Measurements from ENCODE around the gene DHRS1. TPM values are rescaled to one million over a fixed set of nuclear protein-coding genes. Genes with fewer than 3 reads are reported as not detected.

Gene DHRS1
- total and polyA plus RNA-seq, 3 experiments from 2014 or later = 9.3 to 34.8 (median 9.8) TPM

DNA sequence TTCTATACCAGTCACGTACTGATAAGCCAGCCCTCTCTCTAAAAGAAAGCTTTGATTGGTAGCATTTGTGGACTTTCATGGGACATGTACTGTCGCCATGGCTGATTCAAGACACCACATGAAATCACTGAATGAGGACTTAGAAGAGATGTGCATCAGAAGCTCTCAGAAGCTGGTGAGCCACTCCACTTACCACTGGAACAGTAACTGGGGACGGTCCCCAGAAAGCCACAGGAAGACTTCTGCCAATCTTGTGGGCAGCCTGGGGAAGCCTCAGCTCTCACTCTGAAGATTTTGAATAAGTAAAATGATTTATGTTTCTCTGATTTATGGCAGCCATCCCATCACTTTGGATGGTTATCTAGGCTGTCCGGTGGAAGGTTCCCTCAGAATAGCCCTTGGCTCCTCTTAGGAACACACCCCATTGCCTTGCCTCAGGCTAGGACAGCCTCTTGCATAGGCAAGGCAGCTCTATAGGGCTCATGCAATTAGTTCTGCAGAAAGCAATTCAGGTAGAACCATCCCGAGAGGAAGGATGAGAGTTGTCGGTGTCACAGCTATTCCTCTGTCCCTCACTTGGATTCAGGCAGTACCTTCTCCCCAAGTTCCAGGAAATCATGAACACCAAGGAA is 9.8 kb downstream of the DHRS1 start:
- peak overlapping the region in 3 of 8 donors; percentile 15 to 73 (median 50) for H3K27ac Mint-ChIP-seq
- no peak for DNase-seq
- no peaks in the 10 kb centered on the region for H3K9me3 Mint-ChIP-seq
- Histone ChIP-seq H3K4me3 (ENCODE audit: low read length) (no peak overlapping the region), H3K27me3 (ENCODE audit: insufficient read depth, low read length, poor library complexity, severe bottlenecking) (no peaks in the 10 kb centered on the region), H3K36me3 (ENCODE audit: insufficient read depth, low read length) (peaks cover 29% of the 10 kb centered on the region), H3K27ac (ENCODE audit: low read depth, low read length) (no peak overlapping the region), H3K9me3 (ENCODE audit: low read length) (no peaks in the 10 kb centered on the region), H3K4me1 (ENCODE audit: insufficient read depth, low read length) (no peaks in the 10 kb centered on the region)
- ChIA-PET POLR2A (no interaction called here), CTCF (interaction anchor here (1.1 to 4.5 kb wide), 4 partner anchors 10 to 45 kb away, joined by 3 to 33 read pairs (median 4); partner anchors contain the start of genes CIDEB, DHRS1, NOP9 and TINF2)
- H3K27me3 Mint-ChIP-seq = peaks cover 0 to 2% of the 10 kb centered on the region in 2 donors
- H3K36me3 Mint-ChIP-seq = peaks cover 0 to 48% (median 14%) of the 10 kb centered on the region in 3 donors
- peaks cover 0 to 15% (median 1%) of the 10 kb centered on the region in 3 donors for H3K4me1 Mint-ChIP-seq
- H3K4me3 Mint-ChIP-seq = no peak overlapping the region

DNA sequence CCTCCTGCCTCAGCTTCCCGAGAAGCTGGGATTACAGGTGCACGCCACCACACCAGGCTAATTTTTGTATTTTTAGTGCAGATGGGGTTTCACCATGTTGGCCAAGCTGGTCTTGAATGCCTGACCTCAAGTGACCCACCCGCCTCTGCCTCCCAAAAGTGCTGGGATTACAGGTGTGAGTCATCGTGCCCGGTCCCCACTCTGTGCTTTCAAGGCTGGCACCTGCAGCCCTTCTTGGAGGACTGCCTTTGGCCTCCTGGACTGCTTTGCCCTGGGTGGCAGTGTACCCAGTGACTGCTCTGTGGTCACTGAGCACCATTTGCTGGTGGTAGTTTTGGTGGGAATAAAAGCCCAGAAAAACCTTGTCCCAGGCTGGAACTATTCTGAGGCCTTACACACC is 12.6 kb downstream of the DHRS1 start:
- Mint-ChIP-seq H3K27ac (peak overlapping the region in 1 of 8 donors; percentile 10), H3K27me3 (peaks cover 0 to 2% of the 10 kb centered on the region in 2 donors), H3K9me3 (no peaks in the 10 kb centered on the region), H3K36me3 (peaks cover 0 to 29% (median 14%) of the 10 kb centered on the region in 3 donors), H3K4me1 (peaks cover 0 to 15% (median 1%) of the 10 kb centered on the region in 3 donors), H3K4me3 (no peak overlapping the region)
- ChIA-PET CTCF (interaction anchor here (1.7 kb wide), 1 partner anchor 15 kb away, joined by 5 read pairs; the partner anchor contains the start of gene RABGGTA), POLR2A (no interaction called here)
- Histone ChIP-seq H3K27ac (ENCODE audit: low read depth, low read length) (no peak overlapping the region), H3K27me3 (ENCODE audit: insufficient read depth, low read length, poor library complexity, severe bottlenecking) (no peaks in the 10 kb centered on the region), H3K36me3 (ENCODE audit: insufficient read depth, low read length) (peaks cover 21% of the 10 kb centered on the region), H3K4me3 (ENCODE audit: low read length) (no peak overlapping the region), H3K9me3 (ENCODE audit: low read length) (no peaks in the 10 kb centered on the region), H3K4me1 (ENCODE audit: insufficient read depth, low read length) (no peaks in the 10 kb centered on the region)
- no peak for DNase-seq

DNA sequence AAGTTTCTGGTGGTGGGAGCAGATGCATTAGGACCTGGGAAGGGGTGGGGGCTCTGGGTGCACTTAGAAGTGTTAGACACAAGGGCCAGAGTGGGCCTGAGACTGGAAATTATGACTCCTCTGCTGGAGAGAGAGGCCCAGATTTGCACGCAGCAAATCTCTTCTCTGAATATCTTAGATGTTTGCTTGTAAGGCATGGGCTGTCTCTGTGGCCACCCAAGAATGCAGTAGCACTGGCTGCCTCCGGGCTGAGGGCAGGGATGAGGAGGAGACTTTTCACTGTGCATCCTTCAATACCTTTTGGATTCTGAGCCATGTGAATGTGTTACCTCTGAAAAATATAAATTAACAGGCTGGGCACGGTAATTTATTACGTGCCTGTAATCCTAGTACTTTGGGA is 14.2 kb downstream of the DHRS1 start:
- CTCF ChIA-PET = interaction anchor here (1.0 to 1.5 kb wide), 2 partner anchors 43 to 146 kb away, joined by 3 to 4 read pairs; partner anchors contain the start of gene TINF2

DNA sequence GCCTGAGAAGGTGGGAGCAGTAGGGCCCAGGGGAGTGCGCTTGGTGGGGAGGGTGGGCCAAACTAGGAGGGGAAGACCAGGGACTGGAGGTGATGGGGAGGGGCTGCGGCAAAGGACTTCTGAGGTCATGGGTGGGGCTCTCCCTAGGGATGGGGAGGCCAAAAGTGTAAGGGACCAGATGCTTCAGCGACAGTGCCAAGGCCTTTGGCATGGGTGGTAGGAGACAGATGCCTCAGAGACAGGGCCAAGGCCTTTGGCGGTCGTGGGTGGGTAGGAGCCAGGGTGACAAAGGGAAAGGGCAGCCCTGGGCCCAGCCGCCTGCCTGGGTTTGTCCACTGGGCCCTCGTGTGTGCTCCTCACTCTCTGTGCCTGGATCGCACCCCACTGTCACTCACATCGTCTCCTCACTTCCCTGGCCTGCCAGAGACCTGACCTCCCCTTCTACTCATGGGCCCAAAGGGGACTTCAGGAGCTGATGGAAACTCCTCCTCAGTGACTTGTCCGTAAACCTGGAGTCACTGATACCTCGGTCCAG is 15.0 kb downstream of the DHRS1 start:
- peaks cover 2 to 7% (median 3%) of the 10 kb centered on the region in 3 donors for H3K4me1 Mint-ChIP-seq
- H3K4me1 ChIP-seq (ENCODE audit: insufficient read depth, low read length) = peaks cover 5% of the 10 kb centered on the region
- H3K9me3 ChIP-seq (ENCODE audit: low read length) = no peaks in the 10 kb centered on the region
- DNase-seq = no peak
- no peaks in the 10 kb centered on the region for H3K9me3 Mint-ChIP-seq
- no peak overlapping the region for H3K4me3 ChIP-seq (ENCODE audit: low read length)
- CTCF ChIA-PET = interaction anchor here (1.0 to 1.5 kb wide), 2 partner anchors 42 to 147 kb away, joined by 3 to 4 read pairs; partner anchors contain the start of gene TINF2
- peaks cover 0 to 5% (median 2%) of the 10 kb centered on the region in 3 donors for H3K36me3 Mint-ChIP-seq
- H3K4me3 Mint-ChIP-seq = no peak overlapping the region
- no peak overlapping the region for H3K27ac ChIP-seq (ENCODE audit: low read depth, low read length)
- POLR2A ChIA-PET = no interaction called here
- no peaks in the 10 kb centered on the region for H3K27me3 ChIP-seq (ENCODE audit: insufficient read depth, low read length, poor library complexity, severe bottlenecking)
- H3K36me3 ChIP-seq (ENCODE audit: insufficient read depth, low read length) = no peaks in the 10 kb centered on the region
- H3K27me3 Mint-ChIP-seq = peaks cover 0 to 2% of the 10 kb centered on the region in 2 donors
- H3K27ac Mint-ChIP-seq = peak overlapping the region in 1 of 8 donors; percentile 20

More for the DNA sequence above, 14.2 kb downstream of the DHRS1 start:
- H3K4me1 ChIP-seq (ENCODE audit: insufficient read depth, low read length) = no peaks in the 10 kb centered on the region
- peaks cover 4% of the 10 kb centered on the region for H3K36me3 ChIP-seq (ENCODE audit: insufficient read depth, low read length)
- no peaks in the 10 kb centered on the region for H3K9me3 Mint-ChIP-seq
- no peak overlapping the region for H3K4me3 Mint-ChIP-seq
- H3K27ac Mint-ChIP-seq = peak overlapping the region in 2 of 8 donors; percentile 38 to 57
- POLR2A ChIA-PET = no interaction called here
- no peak overlapping the region for H3K27ac ChIP-seq (ENCODE audit: low read depth, low read length)
- peaks cover 0 to 13% (median 3%) of the 10 kb centered on the region in 3 donors for H3K36me3 Mint-ChIP-seq
- no peak for DNase-seq
- H3K27me3 ChIP-seq (ENCODE audit: insufficient read depth, low read length, poor library complexity, severe bottlenecking) = no peaks in the 10 kb centered on the region
- H3K9me3 ChIP-seq (ENCODE audit: low read length) = no peaks in the 10 kb centered on the region
- H3K27me3 Mint-ChIP-seq = peaks cover 0 to 2% of the 10 kb centered on the region in 2 donors
- no peak overlapping the region for H3K4me3 ChIP-seq (ENCODE audit: low read length)
- peaks cover 0 to 10% (median 0%) of the 10 kb centered on the region in 3 donors for H3K4me1 Mint-ChIP-seq

DNA sequence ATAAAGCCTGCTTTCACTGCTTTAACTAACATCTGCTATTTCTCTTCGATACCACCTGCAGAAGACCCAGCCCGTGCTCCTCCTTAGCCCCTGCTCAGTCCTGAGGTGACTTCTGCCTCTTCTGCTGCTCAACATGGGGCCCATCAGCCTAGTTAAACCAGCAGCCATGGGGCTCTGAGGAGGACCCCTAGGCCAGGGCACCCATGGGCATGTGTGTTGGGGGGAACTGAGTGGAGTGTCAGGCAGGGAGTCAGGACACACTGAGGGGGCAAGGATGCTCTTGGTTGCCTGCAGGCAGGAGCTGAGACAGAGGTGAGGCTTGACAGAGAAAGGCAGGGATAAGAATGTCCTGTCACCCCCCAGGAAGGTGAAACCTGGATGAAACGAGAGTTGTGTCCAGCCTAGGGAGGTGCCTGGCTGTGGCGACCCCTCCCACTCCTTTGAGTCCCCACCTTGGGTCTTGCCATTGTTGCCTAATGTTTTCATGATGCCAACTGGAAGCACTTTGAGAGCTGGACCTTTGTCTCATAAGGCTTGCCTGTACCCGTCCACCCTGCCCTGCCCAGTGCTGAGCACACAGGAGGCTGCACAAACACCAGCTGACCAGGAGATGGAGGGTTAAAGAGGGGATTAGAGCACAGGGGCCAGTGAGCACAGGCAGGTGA is 15.7 kb downstream of the DHRS1 start:
- Mint-ChIP-seq H3K9me3 (no peaks in the 10 kb centered on the region), H3K36me3 (peaks cover 0 to 2% (median 1%) of the 10 kb centered on the region in 3 donors), H3K27me3 (peaks cover 0 to 2% of the 10 kb centered on the region in 2 donors), H3K4me1 (peaks cover 7 to 11% (median 9%) of the 10 kb centered on the region in 3 donors), H3K4me3 (no peak overlapping the region), H3K27ac (peak overlapping the region in 2 of 8 donors; percentile 15 to 70)
- Histone ChIP-seq H3K36me3 (ENCODE audit: insufficient read depth, low read length) (no peaks in the 10 kb centered on the region), H3K9me3 (ENCODE audit: low read length) (no peaks in the 10 kb centered on the region), H3K4me3 (ENCODE audit: low read length) (no peak overlapping the region), H3K27ac (ENCODE audit: low read depth, low read length) (no peak overlapping the region), H3K27me3 (ENCODE audit: insufficient read depth, low read length, poor library complexity, severe bottlenecking) (no peaks in the 10 kb centered on the region), H3K4me1 (ENCODE audit: insufficient read depth, low read length) (peaks cover 11% of the 10 kb centered on the region)
- POLR2A ChIA-PET = no interaction called here
- DNase-seq = no peak
- CTCF ChIA-PET = no interaction called here

DNA sequence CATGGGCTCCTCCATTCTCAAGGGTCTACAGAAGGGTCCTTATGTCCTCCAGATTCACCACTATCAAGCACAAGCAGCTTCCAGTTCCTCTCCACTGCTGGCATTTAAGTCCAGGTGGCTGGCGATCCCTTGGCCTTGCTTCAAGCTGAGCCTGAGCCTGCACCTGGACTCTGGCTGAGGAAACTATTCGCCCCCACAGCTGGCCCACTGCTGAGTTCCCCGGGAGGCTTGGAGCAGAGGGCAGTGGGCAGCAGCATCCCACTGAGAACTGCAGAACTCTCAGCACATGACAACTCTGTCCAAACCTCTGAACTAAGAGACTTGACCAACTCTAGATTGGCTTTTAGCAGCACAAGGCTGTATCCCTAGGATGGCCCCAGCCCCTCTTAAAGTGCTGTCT is 16.8 kb downstream of the DHRS1 start:
- ChIA-PET POLR2A (interaction anchor here (0.7 kb wide), 1 partner anchor 11 kb away, joined by 4 read pairs; no protein-coding TSS in a partner anchor), CTCF (interaction anchor here (1.6 to 3.5 kb wide), 2 partner anchors 14 to 51 kb away, joined by 5 to 10 read pairs; no protein-coding TSS in a partner anchor)
- no peaks in the 10 kb centered on the region for H3K27me3 ChIP-seq (ENCODE audit: insufficient read depth, low read length, poor library complexity, severe bottlenecking)
- no peak overlapping the region for H3K4me3 ChIP-seq (ENCODE audit: low read length)
- H3K4me1 Mint-ChIP-seq = peaks cover 13 to 19% (median 17%) of the 10 kb centered on the region in 3 donors
- peaks cover 16% of the 10 kb centered on the region for H3K4me1 ChIP-seq (ENCODE audit: insufficient read depth, low read length)
- H3K9me3 ChIP-seq (ENCODE audit: low read length) = no peaks in the 10 kb centered on the region
- peaks cover 0 to 2% (median 0%) of the 10 kb centered on the region in 3 donors for H3K36me3 Mint-ChIP-seq
- H3K4me3 Mint-ChIP-seq = no peak overlapping the region
- H3K36me3 ChIP-seq (ENCODE audit: insufficient read depth, low read length) = no peaks in the 10 kb centered on the region
- H3K27ac Mint-ChIP-seq = peak overlapping the region in 2 of 8 donors; percentile 25 to 66
- H3K27me3 Mint-ChIP-seq = peaks cover 0 to 2% of the 10 kb centered on the region in 2 donors
- no peaks in the 10 kb centered on the region for H3K9me3 Mint-ChIP-seq
- no peak for DNase-seq
- no peak overlapping the region for H3K27ac ChIP-seq (ENCODE audit: low read depth, low read length)

DNA sequence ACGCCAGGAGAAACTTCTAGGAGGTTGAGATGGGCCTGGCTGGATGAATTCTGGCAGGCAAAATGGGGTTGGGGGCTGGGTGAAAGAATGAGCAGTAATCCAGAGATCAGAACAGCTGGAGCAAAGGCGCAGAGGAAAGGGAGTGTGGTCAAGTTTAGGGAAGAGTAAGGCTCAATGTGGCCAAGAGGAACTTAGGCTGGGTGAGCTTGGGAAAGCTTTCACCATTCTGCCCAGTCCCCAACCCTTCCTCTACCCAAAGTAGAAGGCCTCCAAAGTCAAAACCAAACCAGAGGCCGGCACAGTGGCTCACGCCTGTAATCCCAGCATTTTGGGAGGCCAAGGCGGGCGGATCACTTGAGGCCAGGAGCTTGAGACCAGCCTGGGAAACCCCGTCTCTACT is 17.9 kb downstream of the DHRS1 start:
- H3K36me3 Mint-ChIP-seq = peaks cover 0 to 4% (median 0%) of the 10 kb centered on the region in 3 donors
- CTCF ChIA-PET = interaction anchor here (1.6 to 3.5 kb wide), 2 partner anchors 15 to 52 kb away, joined by 5 to 10 read pairs; no protein-coding TSS in a partner anchor

More for the DNA sequence above, 17.9 kb downstream of the DHRS1 start:
- Histone ChIP-seq H3K4me3 (ENCODE audit: low read length) (no peak overlapping the region), H3K27ac (ENCODE audit: low read depth, low read length) (no peak overlapping the region), H3K9me3 (ENCODE audit: low read length) (no peaks in the 10 kb centered on the region), H3K36me3 (ENCODE audit: insufficient read depth, low read length) (no peaks in the 10 kb centered on the region), H3K4me1 (ENCODE audit: insufficient read depth, low read length) (peaks cover 16% of the 10 kb centered on the region), H3K27me3 (ENCODE audit: insufficient read depth, low read length, poor library complexity, severe bottlenecking) (no peaks in the 10 kb centered on the region)
- H3K27me3 Mint-ChIP-seq = peaks cover 0 to 2% of the 10 kb centered on the region in 2 donors
- POLR2A ChIA-PET = no interaction called here
- H3K9me3 Mint-ChIP-seq = no peaks in the 10 kb centered on the region
- no peak overlapping the region for H3K4me3 Mint-ChIP-seq
- peaks cover 17 to 23% (median 21%) of the 10 kb centered on the region in 3 donors for H3K4me1 Mint-ChIP-seq
- no peak for DNase-seq
- peak overlapping the region in 4 of 8 donors; percentile 33 to 84 (median 52) for H3K27ac Mint-ChIP-seq
